ENCODE results near the gene SCN1B.
"Not testable (repeated sequence)": the region's sequence is repeated elsewhere in the genome, so short reads cannot be mapped to it uniquely, and the experiment has no call there.

The SCN1B gene

GRCh38 chr19:35037716-35038622, 7.7 kb downstream of the SCN1B start:
- DNase-seq (ENCODE audit: low read depth in 2 of 2) = no peak

DNA sequence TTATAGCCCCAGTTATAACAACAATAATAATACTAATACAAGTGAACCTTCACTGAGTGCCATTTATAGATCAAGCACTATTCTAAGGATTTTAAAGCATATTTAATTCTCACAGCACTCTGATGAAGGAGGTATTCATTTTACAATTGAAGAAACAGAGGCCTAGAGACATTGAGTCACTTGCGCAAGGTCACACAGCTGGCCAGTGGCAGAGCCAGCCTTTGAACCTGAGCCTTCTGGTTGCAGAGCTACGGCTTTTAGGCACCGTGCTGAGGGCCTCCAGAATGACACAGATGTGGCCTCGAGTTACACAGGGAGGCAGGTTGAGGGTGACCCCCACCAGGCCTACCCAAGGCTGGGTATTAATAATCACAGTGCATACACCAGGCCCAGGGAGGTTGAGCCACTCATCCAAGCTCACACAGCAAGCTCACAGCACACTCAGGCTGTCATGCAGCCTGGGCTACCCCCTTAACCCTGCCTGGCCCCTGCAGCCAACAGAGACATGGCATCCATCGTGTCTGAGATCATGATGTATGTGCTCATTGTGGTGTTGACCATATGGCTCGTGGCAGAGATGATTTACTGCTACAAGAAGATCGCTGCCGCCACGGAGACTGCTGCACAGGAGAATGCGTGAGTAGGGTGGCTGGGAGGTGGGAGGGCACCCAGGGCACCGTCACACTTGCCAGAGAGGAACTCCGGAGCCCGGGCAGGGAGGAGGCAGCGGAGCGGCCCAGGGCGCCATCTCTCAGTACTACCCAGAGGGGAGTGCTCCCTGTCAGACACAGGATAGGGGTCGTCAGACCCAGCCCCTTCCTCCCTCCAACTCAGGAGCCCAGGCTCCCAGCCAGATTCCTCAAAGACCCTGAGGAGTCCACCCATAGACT, 8.6 kb downstream of the SCN1B start:
- no peak for DNase-seq (ENCODE audit: low read depth in 2 of 2)

- DNase-seq (ENCODE audit: low read depth in 2 of 2) = no peak
Measured at GRCh38 chr19:35039881-35040825, 9.9 kb downstream of the SCN1B start.

DNA sequence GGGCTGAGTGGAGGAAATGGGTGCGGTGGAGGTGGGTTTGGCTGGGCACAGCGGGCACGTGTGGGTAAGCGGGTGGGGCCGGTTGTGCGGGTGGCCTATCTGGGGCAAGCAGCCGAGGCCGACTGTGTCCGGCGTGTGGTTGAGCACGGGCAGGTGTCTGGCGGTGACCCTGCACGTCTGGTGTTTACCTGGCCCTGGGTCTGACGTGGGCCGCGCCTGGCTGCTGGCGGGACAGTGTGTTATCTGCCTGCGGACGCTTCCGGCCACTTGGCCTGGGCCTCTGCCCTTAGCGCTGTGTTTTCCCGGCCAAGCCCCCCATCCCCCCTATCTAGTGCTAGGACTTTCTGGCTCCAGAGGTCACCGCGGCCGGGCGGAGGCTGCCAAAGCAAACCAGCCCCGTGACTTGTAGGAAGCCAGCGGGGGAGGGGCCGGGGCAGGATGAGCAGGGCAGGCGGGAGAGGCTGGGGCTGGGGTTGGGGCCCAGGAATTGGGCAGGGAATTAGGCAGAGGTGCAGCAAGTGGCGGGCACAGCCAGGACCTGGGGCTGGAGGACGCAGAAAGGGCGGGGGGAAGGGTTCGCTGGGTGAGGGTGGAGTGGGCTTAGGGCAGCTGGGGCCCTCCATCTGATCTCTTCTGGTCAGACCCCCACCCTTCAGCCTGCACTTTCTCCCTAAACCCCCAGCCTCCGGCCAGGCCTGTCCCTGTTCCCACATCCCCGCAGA, 10.7 kb downstream of the SCN1B start:
- DNase-seq (ENCODE audit: low read depth in 2 of 2) = no peak

DNA sequence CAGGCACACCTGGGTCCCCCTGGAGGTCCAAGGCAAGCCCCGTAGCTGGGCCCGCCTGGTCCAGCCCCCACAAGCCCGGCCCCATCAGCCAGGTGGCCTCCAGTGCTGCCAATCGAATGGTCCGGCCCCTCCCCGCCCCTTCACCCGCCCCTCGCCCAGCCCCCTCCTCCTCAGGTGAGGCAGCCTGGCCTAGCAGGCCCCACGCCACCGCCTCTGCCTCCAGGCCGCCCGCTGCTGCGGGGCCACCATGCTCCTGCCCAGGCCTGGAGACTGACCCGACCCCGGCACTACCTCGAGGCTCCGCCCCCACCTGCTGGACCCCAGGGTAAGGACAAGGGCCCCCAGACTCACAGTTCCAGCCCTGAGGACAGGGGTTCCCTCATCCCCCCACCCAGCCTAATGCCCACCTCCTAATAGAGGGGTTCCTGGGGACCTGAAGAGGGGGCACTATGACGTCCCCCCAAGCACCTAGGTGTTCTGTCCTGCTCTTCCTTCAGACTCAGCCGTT, 11.3 kb downstream of the SCN1B start, which contains the start of gene HPN:
Gene HPN, plus strand, starts transcription at position 174 of the 508 bp plus-strand sequence. CDS start 786 bp downstream, outside the sequence.
- DNase-seq (ENCODE audit: low read depth in 2 of 2) = no peak

- no peak for DNase-seq (ENCODE audit: low read depth in 2 of 2)
Measured at GRCh38 chr19:35042056-35042730, 11.9 kb downstream of the SCN1B start.

GRCh38 chr19:35042954-35043604, 12.8 kb downstream of the SCN1B start:
- DNase-seq (ENCODE audit: low read depth in 2 of 2) = no peak

- DNase-seq (ENCODE audit: low read depth in 2 of 2) = no peak
Measured at GRCh38 chr19:35043906-35044305, 13.6 kb downstream of the SCN1B start.

- DNase-seq (ENCODE audit: low read depth in 2 of 2) = no peak
Measured at GRCh38 chr19:35044317-35045117, 14.2 kb downstream of the SCN1B start.

DNA sequence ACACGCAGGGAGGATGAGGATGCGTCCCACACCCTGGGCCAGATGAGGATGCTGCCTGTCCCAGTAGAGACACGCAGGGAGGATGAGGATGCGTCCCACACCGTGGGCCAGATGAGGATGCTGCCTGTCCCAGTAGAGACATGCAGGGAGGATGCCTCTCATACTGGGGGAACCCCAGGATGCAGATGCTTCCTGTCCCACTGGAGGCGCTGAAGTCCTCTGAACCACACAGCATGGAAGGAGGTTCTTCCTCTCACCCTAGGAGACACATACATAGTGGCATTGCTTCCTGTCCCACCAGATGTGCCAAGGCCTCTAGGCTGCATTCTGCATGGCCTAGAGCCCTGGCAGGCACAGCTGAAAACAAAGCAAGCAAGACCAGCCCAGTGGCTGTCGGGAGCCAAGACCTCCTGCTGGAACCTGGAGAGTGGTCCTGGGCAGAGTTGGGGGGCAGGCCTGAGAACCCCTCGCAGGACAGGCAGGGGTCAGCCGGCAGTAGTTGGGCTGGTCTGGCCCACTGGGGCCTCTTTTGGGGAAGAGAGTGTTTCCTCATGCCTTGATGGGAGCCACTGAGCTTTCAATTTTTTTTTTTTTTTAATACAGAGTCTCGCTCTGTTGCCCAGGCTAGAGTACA, 15.5 kb downstream of the SCN1B start:
- no peak for DNase-seq (ENCODE audit: low read depth in 2 of 2)

DNA sequence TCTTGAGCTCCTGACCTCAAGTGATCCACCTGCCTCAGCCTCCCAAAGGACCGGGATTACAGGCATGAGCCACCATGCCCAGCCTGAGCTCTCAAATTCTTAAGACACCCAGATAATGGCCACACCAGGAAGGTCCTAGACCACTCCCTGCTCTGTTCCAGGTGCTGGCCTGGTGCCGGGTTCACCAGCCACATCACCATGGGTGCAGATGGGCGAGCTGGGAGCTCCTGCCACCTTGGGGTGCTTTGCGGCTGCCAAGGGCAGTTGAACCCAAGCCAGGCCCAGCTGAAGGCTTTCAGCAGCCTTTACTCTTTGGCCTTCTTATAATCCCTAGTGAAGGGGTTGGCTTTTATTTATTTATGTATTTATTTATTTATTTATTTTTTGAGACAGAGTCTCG, 16.2 kb downstream of the SCN1B start:
- DNase-seq (ENCODE audit: low read depth in 2 of 2) = no peak

GRCh38 chr19:35048911-35049411, 18.7 kb downstream of the SCN1B start:
- DNase-seq (ENCODE audit: low read depth in 2 of 2) = no peak

DNA sequence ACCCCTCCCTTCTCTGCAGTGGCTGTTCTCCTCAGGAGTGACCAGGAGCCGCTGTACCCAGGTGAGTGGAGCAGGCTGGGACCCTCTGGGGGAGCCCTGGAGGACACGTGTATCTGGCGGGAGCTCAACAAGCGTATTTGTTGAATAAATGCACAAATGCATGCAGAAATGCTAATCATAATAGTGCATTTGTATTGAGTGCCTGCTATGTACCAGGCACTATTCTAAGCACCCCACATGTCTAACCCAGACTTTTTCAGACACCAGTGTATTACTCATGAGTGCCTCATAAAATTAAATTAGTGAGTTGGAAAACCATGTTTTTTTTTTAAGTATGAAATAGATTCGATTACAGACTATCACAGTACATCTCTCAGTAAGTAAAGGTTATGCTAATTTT, 19.2 kb downstream of the SCN1B start:
- DNase-seq (ENCODE audit: low read depth in 2 of 2) = no peak

- not testable (repeated sequence) for DNase-seq (ENCODE audit: low read depth in 2 of 2)
Measured at GRCh38 chr19:35050662-35051061, 20.4 kb downstream of the SCN1B start.

- DNase-seq (ENCODE audit: low read depth in 2 of 2) = not testable (repeated sequence)
Measured at GRCh38 chr19:35051268-35051667, 21.0 kb downstream of the SCN1B start.

DNA sequence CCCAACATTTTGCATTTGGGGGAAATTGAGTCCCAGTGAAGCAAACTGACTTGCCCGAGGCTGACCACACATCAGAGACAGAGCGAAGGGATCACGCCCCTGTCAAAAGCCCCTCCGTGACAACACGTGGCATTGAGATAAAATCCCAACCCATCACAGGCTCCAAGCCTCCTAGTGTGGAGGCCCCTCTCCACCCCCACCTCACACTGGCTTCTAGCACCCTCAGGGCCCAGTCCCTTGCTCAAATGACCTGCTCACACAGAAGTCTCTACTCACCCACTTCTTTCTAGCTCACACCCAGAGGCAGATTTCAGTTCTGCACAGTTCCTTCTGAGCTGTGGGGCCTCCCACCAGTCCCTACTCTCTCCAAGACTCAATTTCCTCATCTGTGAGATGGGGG, 21.5 kb downstream of the SCN1B start:
- no peak for DNase-seq (ENCODE audit: low read depth in 2 of 2)

- no peak for DNase-seq (ENCODE audit: low read depth in 2 of 2)
Measured at GRCh38 chr19:35052599-35053190, 22.4 kb downstream of the SCN1B start.
